PC-3 (cell line): ENCODE measurements around the gene MEGF10.

ENCODE experiments used
- EZH2 ChIP-seq: fragments of 300-600 bp; sonication (generic); IDR thresholded peaks from one replicate; pipeline ENCODE4 v1.6.1; 2017; ENCODE audit warnings: antibody characterized with exemption, mild to moderate bottlenecking, low read length; ENCODE audit not compliant: unreplicated experiment
- EZH2phosphoT487 ChIP-seq: fragments of 300-600 bp; sonication (generic); IDR thresholded peaks from 2 replicates; pipeline ENCODE4 v1.6.1; 2018; ENCODE audit warnings: mild to moderate bottlenecking, antibody characterized with exemption, low read length, borderline replicate concordance
- TF ChIP-seq, protein P1 (sequence below): fragments of 300-600 bp; sonication (generic); conservative IDR thresholded peaks from 2 replicates; pipeline ENCODE4 v1.5.1; 2017; ENCODE audit warnings: antibody characterized with exemption, low read depth, mild to moderate bottlenecking, low read length

DNA sequence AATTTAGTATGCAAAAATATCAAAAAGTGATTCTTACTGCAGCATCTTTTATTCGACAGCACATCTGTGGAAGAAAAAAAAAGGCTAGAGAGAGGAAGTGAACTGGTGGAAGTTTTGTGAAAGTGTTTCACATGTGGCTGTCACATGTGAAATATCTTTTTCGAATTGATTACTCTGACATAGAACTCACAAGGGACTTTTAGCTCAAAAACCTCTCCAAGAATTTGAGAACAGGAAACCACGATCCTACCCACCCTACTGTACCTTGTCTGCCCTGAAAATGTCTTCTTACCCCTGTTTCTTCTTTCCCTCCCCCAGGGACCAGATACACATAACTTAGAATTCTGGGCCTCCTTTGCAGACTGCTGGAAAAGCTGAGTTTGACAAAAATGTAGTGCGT is 120.4 kb downstream of the MEGF10 start:
- TF ChIP-seq EZH2phosphoT487 = no peak
- TF ChIP-seq, protein P1, sequence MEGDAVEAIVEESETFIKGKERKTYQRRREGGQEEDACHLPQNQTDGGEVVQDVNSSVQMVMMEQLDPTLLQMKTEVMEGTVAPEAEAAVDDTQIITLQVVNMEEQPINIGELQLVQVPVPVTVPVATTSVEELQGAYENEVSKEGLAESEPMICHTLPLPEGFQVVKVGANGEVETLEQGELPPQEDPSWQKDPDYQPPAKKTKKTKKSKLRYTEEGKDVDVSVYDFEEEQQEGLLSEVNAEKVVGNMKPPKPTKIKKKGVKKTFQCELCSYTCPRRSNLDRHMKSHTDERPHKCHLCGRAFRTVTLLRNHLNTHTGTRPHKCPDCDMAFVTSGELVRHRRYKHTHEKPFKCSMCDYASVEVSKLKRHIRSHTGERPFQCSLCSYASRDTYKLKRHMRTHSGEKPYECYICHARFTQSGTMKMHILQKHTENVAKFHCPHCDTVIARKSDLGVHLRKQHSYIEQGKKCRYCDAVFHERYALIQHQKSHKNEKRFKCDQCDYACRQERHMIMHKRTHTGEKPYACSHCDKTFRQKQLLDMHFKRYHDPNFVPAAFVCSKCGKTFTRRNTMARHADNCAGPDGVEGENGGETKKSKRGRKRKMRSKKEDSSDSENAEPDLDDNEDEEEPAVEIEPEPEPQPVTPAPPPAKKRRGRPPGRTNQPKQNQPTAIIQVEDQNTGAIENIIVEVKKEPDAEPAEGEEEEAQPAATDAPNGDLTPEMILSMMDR = no peak
- no peak for TF ChIP-seq EZH2
